Activated naive CD8-positive, alpha-beta T cell treated with anti-CD3 and anti-CD28 coated beads, Interleukin-2, amount 50 U/mL, for 24 hours (primary cell): ENCODE results near the gene C19orf81.
A peak's percentile ranks its signal among the peaks of the same experiment; 100 is the strongest.
"Not testable (repeated sequence)": the region's sequence is repeated elsewhere in the genome, so short reads cannot be mapped to it uniquely, and the experiment has no call there.

ENCODE experiments used
- ATAC-seq: fragments of 150-1000 bp; cut with Tn5 transposase; one replicate; pipeline ENCODE4 v1.10.0; 2021
- DNase-seq: peaks from one replicate; pipeline ENCODE4 v3.0.0; 2021
- H3K27ac Mint-ChIP-seq: one replicate; pipeline ENCODE4 v1.8.0; 2021; ENCODE audit warnings: mild to moderate bottlenecking, mixed read lengths
- H3K27me3 Mint-ChIP-seq: one replicate; pipeline ENCODE4 v1.8.0; 2021; ENCODE audit warnings: mixed read lengths
- H3K36me3 Mint-ChIP-seq: one replicate; pipeline ENCODE4 v1.8.0; 2021; ENCODE audit warnings: low read depth, mixed read lengths
- H3K4me1 Mint-ChIP-seq: one replicate; pipeline ENCODE4 v1.8.0; 2021; ENCODE audit warnings: mixed read lengths
- H3K4me3 Mint-ChIP-seq: one replicate; pipeline ENCODE4 v1.8.0; 2021; ENCODE audit warnings: mild to moderate bottlenecking, moderate library complexity, mixed read lengths
- H3K9me3 Mint-ChIP-seq: one replicate; pipeline ENCODE4 v1.8.0; 2021; ENCODE audit warnings: mixed read lengths

Gene C19orf81

DNA sequence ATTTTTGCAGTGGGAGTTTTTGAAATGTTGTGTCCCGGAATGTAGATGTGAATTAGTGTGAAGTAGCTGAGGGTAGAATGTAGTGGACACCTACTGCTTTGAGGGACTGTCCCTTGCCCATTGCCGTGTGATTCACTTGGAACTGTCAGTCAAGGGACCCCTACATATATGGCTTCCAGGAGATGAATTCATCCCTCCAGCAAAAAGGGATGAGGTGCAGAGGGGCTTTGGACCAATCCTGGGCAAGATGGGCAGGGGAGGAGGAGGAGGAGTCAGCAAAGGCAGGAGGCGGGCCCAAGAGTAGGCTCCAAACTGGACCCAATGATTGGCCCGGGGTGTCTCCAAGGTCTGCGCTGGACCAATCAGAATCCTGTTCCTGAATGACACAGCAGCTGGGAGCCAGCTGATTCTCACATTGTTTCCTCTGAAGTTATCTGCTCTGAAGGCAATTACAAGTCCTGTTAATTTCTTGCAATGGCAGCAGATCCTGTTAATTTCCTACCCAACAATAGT lies 28.8 kb upstream of the C19orf81 start:
- H3K9me3 Mint-ChIP-seq, ATAC-seq, H3K4me1 Mint-ChIP-seq, H3K36me3 Mint-ChIP-seq, H3K27me3 Mint-ChIP-seq, H3K27ac Mint-ChIP-seq, DNase-seq, H3K4me3 Mint-ChIP-seq: not testable (repeated sequence)

DNA sequence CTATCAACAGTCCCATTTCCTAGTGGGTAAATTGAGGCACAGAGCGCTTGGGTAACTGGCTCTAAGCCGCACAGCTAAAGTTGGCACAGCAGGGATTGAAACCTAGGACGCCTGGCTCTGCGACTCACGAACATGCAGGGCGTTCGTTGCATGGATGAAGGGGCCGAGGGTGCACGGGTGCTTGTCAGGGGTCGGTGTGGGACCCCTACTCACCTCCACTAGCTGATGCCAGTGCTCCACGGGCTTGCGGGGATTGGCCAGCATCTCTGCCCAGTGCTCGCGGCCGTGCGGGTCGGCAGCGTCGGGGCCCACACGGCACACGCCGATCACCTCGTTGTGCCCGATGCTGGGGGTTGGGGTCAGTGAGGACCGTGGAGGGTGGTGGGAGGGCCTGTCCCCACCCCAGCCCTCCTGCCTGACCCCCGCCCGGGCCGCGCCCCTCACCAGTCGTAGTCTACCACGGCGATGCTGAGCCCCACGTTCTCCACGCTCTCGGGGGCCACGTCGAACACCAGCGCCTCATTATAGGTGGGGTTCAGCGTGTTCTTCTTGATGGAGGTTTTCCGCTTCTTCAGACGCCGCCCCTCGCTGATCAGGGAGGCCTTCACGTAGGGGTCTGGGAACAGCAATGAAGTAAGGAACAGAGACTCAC lies 24.2 kb upstream of the C19orf81 start:
- H3K27ac Mint-ChIP-seq: no peak overlapping the region
- H3K27me3 Mint-ChIP-seq: peaks cover 5% of the 10 kb centered on the region
- no peaks in the 10 kb centered on the region for H3K4me1 Mint-ChIP-seq
- H3K9me3 Mint-ChIP-seq: no peaks in the 10 kb centered on the region
- ATAC-seq (no peak), DNase-seq (no peak)
- H3K4me3 Mint-ChIP-seq: no peak overlapping the region
- H3K36me3 Mint-ChIP-seq: no peaks in the 10 kb centered on the region

DNA sequence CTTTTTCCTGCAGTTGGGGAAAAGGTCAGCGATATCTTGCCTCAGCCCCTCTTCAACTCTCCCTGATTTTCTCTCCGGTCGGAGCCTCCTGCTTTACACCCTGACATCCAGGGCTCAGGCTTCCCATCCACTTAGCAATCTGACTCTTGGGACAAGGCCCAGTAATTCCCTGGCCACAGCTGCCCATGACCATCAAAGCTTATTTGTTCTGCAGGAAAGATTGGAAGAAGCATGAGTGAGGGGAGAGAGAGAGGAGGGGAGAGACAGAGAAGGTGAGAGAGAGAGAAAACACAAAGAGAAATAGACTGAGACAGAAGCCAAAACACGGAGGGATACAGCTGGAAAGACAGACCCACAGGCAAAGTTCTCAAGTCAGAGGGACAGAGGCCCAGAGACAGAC lies 23.2 kb upstream of the C19orf81 start:
- Mint-ChIP-seq H3K4me1 (no peaks in the 10 kb centered on the region), H3K27ac (no peak overlapping the region), H3K9me3 (no peaks in the 10 kb centered on the region), H3K27me3 (peaks cover 8% of the 10 kb centered on the region), H3K4me3 (no peak overlapping the region), H3K36me3 (no peaks in the 10 kb centered on the region)
- DNase-seq (no peak), ATAC-seq (no peak)

DNA sequence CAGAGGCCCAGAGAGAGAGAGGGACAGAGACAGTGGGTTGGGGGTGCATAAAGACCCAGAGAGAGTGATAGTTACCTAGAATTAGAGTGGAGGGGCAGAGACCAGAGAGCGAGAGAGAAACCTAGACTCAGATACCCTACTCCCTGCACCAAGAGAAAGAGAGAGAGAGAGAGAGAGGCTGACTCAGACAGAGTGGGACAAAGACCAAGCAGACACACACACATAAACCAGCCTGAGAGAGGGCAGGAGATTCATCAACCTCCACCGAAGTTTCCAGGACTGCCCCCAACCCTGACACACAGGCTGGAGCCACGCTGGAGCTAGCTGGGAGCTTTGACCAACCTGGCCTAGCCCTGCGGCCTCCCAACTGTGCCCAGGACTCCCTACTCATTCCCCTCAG lies 22.4 kb upstream of the C19orf81 start:
- Mint-ChIP-seq H3K4me3 (no peak overlapping the region), H3K36me3 (no peaks in the 10 kb centered on the region), H3K9me3 (no peaks in the 10 kb centered on the region), H3K27me3 (peaks cover 11% of the 10 kb centered on the region), H3K27ac (no peak overlapping the region), H3K4me1 (no peaks in the 10 kb centered on the region)
- ATAC-seq (no peak), DNase-seq (no peak)

DNA sequence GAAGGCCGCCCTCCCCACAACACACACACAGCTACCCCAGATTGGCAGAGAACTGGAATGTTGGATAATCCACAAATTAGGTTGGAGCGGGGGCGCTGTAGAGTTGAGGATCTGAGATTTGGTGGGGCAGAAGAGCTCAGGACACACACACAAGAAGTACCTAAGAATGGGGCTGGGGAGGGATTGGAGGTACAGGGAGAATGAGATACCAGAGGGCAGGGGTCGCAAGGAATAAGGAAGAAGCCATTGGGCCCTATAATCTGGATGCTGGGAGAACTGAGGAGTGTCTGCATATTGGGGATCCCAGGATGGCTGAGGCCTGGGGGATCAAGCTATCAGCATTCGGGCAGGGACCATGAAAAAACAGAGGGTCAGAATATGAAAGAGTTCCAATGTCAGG lies 21.1 kb upstream of the C19orf81 start:
- peaks cover 11% of the 10 kb centered on the region for H3K27me3 Mint-ChIP-seq
- DNase-seq (no peak), ATAC-seq (no peak)
- H3K27ac Mint-ChIP-seq: no peak overlapping the region
- H3K4me1 Mint-ChIP-seq: no peaks in the 10 kb centered on the region
- no peaks in the 10 kb centered on the region for H3K36me3 Mint-ChIP-seq
- H3K9me3 Mint-ChIP-seq: peaks cover 1% of the 10 kb centered on the region
- H3K4me3 Mint-ChIP-seq: no peak overlapping the region

DNA sequence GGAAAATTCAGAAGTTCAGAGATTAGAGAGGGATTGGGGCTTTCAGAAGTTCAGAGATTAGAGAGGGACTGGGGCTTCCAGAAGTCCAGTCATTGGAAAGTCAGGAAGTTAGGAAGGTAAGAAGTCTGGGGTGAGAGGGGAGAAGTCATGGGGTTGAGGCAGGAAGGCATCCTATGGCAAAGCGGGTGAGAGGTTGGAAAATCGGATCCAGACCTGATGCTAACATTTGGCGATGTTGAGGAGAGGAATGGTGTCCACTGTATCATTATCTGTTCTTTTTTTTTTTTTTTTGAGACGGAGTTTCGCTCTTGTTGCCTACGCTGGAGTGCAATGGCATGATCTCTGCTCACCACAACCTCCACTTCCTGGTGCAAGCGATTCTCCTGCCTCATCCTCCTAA lies 20.7 kb upstream of the C19orf81 start:
- no peak overlapping the region for H3K4me3 Mint-ChIP-seq
- ATAC-seq (no peak), DNase-seq (no peak)
- no peaks in the 10 kb centered on the region for H3K36me3 Mint-ChIP-seq
- no peaks in the 10 kb centered on the region for H3K4me1 Mint-ChIP-seq
- H3K27ac Mint-ChIP-seq: no peak overlapping the region
- peaks cover 5% of the 10 kb centered on the region for H3K9me3 Mint-ChIP-seq
- H3K27me3 Mint-ChIP-seq: peaks cover 11% of the 10 kb centered on the region

DNA sequence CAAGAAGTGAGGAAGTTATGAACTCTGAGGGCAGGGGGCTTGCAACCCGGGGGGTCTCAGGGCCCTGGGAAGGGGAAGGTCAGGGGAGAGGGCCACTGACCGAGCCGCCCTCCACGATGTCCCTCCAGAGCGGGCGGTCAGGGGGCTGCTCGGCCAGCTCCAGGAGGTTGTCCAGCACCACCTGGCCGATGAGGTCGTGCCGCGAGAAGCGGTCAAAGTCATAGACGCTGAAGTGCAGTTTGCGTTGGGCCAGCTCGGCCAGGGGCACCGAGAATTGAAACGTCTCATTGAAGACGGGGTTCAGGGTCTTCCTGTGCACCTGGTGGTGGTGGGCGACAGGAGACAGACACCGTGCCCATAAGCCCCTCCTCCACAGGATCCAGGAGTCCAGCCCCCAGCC lies 20.1 kb upstream of the C19orf81 start:
- Mint-ChIP-seq H3K9me3 (peaks cover 6% of the 10 kb centered on the region), H3K36me3 (no peaks in the 10 kb centered on the region), H3K4me1 (no peaks in the 10 kb centered on the region), H3K4me3 (no peak overlapping the region), H3K27me3 (peaks cover 11% of the 10 kb centered on the region), H3K27ac (no peak overlapping the region)
- DNase-seq (no peak), ATAC-seq (no peak)

DNA sequence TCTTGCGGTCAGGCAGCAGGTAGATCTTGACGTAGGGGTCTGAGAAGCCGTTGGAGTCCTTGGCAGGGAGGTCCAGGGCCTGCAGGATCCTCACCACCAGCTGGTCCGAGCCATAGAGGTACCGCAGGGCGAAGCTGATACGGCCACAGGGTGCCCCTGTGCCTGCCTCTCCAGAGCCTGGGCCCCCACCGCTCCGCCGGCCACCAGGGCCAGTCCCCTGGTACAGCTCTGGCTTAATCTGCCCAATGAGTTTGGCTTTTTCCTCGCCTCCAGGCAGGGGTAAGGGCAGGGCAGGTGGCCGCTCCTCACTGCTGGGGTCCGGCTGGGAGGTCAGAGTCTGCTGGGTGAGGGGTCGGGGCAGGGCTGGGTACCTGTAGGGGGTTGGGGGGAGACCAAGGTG lies 19.4 kb upstream of the C19orf81 start:
- no peaks in the 10 kb centered on the region for H3K36me3 Mint-ChIP-seq
- ATAC-seq: no peak
- H3K27ac Mint-ChIP-seq: no peak overlapping the region
- H3K27me3 Mint-ChIP-seq: peaks cover 11% of the 10 kb centered on the region
- no peaks in the 10 kb centered on the region for H3K4me1 Mint-ChIP-seq
- no peak overlapping the region for H3K4me3 Mint-ChIP-seq
- DNase-seq: no peak
- peaks cover 6% of the 10 kb centered on the region for H3K9me3 Mint-ChIP-seq

DNA sequence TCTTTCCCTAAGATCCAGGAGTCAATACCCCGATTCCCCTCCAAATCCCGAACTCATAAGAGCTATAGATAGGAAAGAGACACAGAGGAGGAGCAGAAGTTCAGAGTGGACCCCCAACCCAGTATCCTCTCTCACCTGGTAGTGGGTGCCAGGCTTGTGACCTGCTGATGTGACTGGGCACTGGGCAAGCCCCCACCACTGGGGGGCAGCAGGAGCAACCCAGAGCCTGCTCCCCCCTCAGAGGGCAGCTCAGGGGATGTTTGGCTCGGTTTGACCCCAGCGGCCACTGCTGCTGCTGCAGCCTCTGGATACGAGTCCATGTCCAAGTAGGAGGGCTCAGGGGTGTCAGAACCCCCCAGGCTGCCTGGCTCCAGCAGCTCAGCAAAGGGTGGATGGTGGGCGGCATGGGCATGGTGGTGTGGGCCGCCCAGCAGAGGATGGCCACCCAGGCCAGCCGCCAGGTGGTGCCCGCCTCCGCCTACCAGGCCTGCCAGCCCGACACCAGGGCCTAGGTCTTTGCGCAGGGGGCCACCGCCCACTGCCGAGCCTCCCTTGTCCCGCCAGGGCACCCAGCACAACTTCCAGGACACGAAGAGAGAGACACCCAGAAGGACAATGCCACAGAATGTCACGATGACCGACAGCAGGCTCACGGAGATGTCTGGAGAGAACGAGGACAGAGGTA lies 17.0 kb upstream of the C19orf81 start:
- no peak for ATAC-seq
- Mint-ChIP-seq H3K27me3 (peaks cover 20% of the 10 kb centered on the region), H3K27ac (no peak overlapping the region), H3K9me3 (peaks cover 21% of the 10 kb centered on the region), H3K4me1 (no peaks in the 10 kb centered on the region), H3K36me3 (no peaks in the 10 kb centered on the region), H3K4me3 (no peak overlapping the region)
- no peak for DNase-seq

DNA sequence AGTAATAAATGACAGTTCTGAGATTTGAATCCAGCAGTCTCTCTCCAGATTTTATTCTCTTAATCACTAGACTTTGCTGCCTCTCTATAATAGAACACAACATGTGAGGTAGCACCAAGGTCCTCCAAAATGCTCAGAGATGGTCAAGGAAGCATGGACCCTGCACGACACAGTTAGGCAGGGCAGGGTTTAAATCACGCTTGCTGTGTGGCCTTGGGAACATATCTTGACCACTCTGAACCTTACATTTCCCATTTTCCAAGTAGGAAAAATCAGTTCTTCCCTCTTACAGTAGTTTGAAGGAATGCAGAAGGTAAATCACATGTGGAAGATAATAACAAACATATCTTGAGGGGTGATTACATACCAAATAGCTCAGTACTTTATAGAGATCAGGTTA lies 15.9 kb upstream of the C19orf81 start:
- peaks cover 31% of the 10 kb centered on the region for H3K27me3 Mint-ChIP-seq
- no peak for ATAC-seq
- no peak overlapping the region for H3K4me3 Mint-ChIP-seq
- no peaks in the 10 kb centered on the region for H3K36me3 Mint-ChIP-seq
- DNase-seq: no peak
- peaks cover 21% of the 10 kb centered on the region for H3K9me3 Mint-ChIP-seq
- no peak overlapping the region for H3K27ac Mint-ChIP-seq
- H3K4me1 Mint-ChIP-seq: no peaks in the 10 kb centered on the region

DNA sequence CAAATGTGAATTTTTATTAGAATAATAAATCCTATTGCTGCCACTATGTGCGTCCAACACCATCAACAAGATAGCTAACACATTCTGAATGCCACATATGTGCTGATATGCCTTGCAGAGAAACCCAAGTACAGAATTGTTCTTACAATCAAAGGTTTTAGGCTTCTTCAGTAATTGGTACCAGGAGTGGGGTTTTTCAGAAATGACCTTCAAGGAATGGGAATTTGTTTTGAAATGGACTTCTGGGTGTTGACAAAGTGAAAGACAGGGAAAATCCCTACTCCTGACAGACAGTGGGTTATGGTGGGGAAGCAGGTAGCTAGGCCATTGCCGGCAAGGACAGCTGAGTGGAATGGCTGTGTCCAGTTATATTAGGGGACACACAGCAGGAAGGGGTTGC lies 15.3 kb upstream of the C19orf81 start:
- no peak overlapping the region for H3K27ac Mint-ChIP-seq
- H3K9me3 Mint-ChIP-seq: peaks cover 21% of the 10 kb centered on the region
- ATAC-seq (no peak), DNase-seq (no peak)
- no peak overlapping the region for H3K4me3 Mint-ChIP-seq
- no peaks in the 10 kb centered on the region for H3K36me3 Mint-ChIP-seq
- peaks cover 37% of the 10 kb centered on the region for H3K27me3 Mint-ChIP-seq
- peaks cover 2% of the 10 kb centered on the region for H3K4me1 Mint-ChIP-seq

DNA sequence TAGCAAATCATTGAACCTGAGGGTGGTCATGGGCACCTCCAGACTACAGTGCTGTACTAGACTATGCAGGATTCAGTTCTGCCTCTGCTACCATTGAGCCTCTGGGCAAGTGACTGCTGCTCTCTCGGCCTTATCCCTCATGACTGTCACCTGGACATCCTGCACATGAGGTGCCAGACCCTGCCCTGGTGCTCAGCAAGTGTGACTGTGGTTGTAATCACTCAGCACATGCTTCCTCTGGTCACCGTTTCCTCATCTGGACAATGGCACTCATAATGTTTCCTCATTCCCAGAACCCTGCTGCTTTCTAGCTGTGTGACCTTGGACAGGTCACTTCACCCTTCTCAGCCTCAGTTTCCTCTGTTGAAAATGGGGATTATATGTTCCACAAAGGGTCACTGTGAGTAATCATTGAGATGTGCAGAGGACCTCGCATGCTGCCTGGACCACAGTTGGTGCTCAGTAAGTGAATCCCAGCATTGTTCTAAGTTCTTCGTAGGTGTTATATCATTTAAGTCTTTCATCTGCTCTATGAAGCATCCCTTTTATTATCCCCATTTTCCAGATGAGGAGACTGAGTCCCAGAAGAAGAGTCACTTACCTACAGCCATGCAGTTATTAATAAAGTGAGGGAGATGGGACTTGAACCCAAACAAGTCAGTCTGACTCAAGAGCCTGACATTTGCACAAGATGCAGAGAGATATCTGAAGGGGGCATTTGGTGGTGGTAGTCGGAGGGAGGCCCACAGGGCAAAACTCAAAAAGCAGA lies 12.7 kb upstream of the C19orf81 start:
- DNase-seq (no peak), ATAC-seq (no peak)
- Mint-ChIP-seq H3K27ac (no peak overlapping the region), H3K36me3 (no peaks in the 10 kb centered on the region), H3K4me3 (no peak overlapping the region), H3K9me3 (peaks cover 21% of the 10 kb centered on the region), H3K4me1 (peaks cover 2% of the 10 kb centered on the region), H3K27me3 (peaks cover 42% of the 10 kb centered on the region)

DNA sequence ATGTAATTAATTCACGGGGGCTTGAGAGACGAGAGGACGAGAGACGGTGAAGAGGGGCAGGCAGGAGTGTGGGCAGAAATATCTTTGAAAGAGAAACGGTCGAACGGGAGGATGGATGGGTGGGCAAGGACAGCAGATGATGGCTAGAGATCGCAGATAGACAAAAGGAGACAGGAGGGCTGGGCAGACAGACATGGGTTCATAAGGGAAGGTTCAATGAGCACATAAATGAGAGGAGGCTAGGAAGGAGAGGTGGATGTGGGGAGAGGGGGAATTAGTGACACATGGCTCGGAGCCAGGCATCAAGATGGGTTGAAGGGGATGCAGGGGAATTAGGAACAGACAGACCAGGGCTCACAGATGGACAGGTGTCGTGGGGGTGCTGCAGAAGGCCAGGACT lies 10.6 kb upstream of the C19orf81 start:
- Mint-ChIP-seq H3K4me1 (peaks cover 2% of the 10 kb centered on the region), H3K27me3 (peaks cover 50% of the 10 kb centered on the region)

DNA sequence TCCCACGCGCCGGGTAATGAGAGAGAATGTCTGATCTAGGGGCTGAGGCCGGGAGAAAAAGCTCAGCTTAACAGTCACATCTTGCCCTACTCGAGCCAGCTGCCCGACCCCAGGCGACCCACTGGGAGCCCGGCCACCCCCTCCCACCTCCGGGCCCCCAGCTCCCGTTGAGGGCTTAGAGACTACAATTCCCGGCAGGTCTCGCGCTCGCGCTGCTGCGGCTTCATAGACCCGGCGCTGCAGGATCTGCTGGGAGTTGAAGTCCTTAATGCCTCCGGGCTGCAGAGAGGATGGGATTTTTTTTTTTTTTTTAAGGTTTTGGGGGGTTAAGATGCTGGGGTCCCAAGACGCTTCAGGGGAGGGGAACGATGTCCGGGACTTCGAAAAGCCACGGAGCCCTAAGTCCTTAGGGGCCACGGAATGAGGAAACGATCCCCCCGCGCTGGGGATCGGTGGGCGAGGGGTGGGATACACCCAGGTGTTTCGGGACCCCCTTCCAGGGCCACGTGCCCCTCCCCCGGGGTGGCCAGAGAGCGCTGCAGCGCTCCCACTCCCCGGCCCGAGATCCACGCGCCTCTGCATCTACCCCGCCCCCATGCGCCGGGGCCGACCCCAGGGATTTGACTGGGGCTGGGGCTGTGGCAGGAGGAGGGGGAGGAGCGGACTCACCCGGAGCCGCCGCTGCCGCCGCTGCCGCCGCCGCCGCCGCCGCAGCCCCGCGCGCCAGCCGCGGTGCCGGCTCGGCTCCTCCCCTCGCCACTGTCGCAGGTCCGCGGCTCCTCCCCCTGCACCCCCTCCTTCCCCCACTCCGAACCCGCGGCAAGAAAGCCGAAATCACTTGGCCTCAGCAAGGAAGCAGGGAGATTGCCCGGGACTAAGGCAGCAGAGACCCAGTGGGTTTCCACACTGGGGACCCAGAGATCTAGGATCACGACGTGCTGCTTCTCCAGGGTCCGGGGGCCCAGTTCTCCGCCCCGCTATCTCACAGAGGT lies 9.8 kb upstream of the C19orf81 start, which contains the start of gene SYT3:
Gene SYT3, minus strand, starts transcription at position 761 of the 992 bp plus-strand sequence. CDS start 2,470 bp downstream, outside the sequence.
- peaks cover 2% of the 10 kb centered on the region for H3K4me1 Mint-ChIP-seq
- no peak within 1 kb of the TSS for H3K27ac Mint-ChIP-seq
- ATAC-seq (peak; percentile 75), DNase-seq (peak; percentile 45)
- peaks cover 15% of the 10 kb centered on the region for H3K9me3 Mint-ChIP-seq
- peaks cover 50% of the 10 kb centered on the region for H3K27me3 Mint-ChIP-seq
- H3K4me3 Mint-ChIP-seq: peak within 1 kb of the TSS; percentile 69
- no peaks in the 10 kb centered on the region for H3K36me3 Mint-ChIP-seq

More for the DNA sequence above, 10.6 kb upstream of the C19orf81 start:
- no peaks in the 10 kb centered on the region for H3K36me3 Mint-ChIP-seq
- ATAC-seq: no peak
- H3K9me3 Mint-ChIP-seq: peaks cover 16% of the 10 kb centered on the region
- no peak overlapping the region for H3K4me3 Mint-ChIP-seq
- DNase-seq: no peak
- H3K27ac Mint-ChIP-seq: no peak overlapping the region
